T-helper 22 cell (primary cell): ENCODE measurements around the gene GIPR.
A peak's percentile ranks its signal among the peaks of the same experiment; 100 is the strongest.
"Not testable (repeated sequence)": the region's sequence is repeated elsewhere in the genome, so short reads cannot be mapped to it uniquely, and the experiment has no call there.

ENCODE experiments used
- DNase-seq: peaks from one replicate; pipeline ENCODE4 v3.0.0-alpha.2; 2020; ENCODE audit warnings: low read depth

The GIPR gene

DNA sequence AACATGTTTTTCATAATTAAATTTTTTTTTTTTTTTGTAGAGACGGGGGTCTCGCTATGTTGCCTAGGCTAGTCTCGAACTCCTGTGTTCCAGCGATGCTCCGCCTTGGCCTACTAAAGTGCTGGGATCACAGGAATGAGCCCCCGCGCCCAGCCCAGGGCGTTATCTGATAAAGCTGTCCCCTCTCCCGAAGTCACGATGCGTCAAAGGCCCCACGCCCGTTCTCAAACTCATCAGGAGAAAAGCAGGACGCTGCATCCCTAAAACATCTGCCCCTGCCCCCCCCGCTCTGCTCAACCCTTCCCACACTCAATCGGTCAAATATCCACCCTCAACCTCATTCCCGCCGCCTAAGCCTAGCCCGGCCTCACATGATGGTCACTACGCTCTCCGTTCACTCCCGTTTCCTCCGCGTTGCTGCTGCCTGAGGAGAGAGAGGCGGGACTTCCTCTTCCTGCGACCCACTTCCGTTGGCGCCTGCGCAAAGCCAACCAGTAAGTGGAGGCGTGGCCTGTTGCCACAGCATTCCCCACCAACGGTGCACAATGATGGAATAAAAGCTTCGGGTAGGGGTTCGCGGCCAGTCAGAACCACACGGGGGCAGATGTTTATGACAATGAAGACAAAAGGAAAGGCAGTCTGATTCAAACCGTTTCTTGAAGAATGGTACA lies 23.6 kb downstream of the GIPR start, which contains the start of gene SNRPD2:
TSS of gene SNRPD2 (minus strand) at position 438 of the 671 bp plus-strand sequence. CDS start at position 373, 65 bp downstream.
- peak; percentile 81 for DNase-seq

DNA sequence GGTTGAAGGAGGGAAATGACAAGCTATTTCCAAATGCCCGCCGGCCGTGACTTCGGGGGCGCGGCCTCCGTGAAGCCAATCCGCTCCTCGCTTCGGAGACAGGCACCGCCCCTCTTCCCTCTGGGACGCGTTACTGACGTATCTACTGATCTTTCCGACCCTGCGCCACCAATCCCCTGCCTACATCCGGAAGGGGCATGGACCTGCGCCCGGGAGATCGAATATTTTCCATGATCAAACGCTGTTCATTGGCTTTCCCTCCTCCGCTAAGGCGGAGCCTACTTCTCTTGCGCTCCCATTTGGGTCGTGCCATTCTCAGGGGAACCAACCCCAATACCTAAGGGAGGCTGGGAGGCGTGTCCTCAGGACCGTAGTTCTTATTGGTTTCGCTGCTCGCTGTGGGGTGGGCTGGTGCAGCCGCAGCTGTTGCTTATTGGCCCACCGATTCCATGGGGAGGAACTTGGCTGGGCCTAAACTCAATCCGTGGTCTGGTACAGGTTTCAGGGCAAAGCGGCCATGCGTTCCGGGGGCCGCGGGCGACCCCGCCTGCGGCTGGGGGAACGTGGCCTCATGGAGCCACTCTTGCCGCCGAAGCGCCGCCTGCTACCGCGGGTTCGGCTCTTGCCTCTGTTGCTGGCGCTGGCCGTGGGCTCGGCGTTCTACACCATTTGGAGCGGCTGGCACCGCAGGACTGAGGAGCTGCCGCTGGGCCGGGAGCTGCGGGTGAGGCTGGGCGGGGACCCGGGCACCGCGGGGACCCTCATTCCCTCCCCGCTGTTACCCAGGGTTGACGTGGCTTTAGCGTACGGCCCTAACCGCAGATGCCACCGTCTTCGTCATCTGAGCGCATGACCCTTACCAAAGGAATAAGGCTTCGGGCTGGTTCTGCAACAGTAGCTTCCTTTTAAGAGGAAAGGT lies 24.4 kb downstream of the GIPR start, which contains the start of gene QPCTL:
TSS of gene QPCTL (plus strand) at position 480 of the 919 bp plus-strand sequence. CDS start at position 518, 38 bp downstream.
- peak; percentile 97 for DNase-seq

DNA sequence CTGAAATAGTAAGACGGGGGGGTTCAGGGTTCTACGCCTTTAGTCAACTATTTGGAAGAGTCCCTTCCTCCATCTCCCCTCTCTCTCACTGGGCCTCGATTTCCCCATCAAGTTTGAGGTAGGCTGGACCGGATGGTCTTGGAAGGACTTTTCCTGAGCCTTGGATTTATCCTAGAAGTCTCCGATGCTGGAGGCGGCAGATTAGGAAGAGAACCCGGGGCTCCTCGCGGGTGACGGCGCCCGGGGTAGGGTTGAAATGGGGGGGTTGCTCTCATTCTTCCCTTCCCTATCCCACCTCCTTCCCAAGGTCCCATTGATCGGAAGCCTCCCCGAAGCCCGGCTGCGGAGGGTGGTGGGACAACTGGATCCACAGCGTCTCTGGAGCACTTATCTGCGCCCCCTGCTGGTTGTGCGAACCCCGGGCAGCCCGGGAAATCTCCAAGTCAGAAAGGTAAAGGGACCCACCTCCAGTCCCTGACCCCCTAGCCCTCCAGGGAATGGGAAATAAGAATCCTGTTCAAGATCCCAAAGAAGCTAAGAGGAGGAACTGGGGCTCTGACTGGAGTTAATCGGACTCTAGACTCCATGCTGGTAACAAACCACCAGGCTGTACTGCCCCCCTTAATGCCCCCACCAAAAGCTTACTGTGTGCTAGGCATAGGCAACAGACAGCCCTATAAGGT lies 25.2 kb downstream of the GIPR start:
- peak; percentile 39 for DNase-seq

DNA sequence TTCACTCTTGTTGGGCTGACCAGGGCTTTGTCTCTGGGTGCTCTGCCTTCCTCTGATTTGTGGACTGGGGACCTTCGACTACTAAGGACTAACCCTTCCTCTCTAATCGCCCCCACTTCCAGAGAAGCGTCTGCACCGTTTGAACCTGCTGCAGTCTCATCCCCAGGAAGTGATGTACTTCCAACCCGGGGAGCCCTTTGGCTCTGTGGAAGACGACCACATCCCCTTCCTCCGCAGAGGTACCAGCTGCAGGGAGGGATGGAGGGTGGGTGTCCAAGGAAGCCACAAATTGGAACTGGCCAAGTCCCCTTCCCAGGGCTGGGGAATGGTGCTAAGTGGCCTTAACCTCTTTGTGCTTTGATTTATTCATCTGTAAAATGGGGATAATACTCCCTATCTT lies 33.7 kb downstream of the GIPR start:
- no peak for DNase-seq

DNA sequence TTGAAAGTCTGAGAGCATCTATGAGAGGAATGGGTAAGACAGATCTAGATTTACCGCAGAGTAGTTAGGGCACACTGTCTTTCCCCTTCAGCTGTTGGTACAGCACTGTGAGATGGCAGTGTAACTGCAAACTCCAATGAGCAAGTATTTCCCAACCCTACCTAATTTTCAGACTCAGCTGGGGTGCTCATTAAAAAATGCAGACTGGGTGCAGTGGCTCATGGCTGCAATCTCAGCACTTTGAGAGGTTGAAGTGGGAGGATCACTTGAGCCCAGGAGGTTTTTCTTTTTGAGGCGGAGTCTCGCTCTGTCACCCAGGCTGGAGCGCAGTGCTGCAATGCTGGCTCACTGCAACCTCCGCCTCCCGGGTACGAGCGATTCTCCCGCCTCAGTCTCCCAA lies 37.1 kb downstream of the GIPR start:
- no peak for DNase-seq

DNA sequence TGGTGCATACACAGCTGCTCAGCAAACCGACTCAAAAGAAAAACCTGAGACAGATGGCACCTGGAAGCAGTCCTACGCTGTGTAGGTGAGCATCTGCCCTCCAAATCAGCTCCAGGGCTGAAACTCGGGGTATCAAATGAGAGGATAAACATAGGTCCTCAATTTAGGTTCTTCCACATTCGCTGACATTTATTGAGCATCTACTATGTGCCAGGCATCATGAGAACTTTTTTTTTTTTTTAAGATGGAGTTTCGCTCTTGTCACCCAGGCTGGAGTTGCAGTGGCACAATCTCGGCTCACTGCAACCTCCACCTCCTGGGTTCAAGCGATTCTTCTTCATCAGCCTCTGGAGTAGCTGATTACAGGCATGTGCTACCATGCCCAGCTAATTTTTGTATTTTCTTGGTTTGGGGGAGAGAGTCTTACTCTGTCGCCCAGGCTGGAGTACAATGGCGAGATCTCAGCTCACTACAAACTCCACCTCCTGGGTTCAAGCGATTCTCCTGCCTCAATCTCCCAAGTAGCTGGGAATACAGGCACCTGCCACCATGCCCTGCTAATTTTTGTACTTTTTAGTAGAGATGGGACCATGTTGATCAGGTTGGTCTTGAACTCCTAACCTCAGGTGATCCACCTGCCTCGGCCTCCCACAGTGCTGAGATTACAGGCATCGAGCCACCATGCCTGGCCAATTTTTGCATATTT lies 37.8 kb downstream of the GIPR start:
- DNase-seq, result no peak

DNA sequence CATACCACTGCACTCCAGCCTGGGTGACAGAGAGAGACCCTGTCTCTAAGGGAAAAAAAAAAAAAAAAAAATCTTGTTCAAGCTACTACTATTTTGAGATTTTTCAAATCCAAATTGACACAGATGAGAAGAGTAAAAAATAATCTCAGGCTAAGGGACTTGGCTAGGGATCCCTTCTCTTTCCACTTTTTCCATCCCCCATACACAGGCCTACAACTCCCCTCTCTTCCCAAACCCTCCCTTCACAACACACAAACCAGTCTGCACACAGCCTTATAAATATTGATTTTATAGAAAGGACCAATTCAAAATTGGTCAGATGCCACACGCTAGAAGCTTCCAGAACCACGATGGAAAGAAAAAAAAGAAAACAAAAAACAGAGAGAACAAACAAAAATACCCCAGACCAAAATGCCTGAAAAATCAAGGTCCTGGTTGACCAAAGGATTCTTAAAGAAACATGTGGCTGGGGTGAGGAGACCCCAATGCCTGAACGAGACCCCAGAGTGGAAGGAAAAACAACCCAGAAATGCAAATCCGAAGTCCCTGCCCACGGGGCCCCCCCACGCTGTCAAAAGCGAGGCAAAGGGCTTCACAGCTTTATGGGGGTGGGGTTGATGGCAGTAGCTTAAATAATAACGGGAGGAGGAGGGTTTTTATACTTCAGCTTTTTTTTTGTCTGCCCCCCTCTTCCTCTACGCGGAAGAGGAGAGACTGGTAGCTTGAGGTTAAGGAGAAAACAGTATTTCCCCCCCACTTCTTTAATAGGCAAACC lies 42.5 kb downstream of the GIPR start:
- DNase-seq, result no peak

DNA sequence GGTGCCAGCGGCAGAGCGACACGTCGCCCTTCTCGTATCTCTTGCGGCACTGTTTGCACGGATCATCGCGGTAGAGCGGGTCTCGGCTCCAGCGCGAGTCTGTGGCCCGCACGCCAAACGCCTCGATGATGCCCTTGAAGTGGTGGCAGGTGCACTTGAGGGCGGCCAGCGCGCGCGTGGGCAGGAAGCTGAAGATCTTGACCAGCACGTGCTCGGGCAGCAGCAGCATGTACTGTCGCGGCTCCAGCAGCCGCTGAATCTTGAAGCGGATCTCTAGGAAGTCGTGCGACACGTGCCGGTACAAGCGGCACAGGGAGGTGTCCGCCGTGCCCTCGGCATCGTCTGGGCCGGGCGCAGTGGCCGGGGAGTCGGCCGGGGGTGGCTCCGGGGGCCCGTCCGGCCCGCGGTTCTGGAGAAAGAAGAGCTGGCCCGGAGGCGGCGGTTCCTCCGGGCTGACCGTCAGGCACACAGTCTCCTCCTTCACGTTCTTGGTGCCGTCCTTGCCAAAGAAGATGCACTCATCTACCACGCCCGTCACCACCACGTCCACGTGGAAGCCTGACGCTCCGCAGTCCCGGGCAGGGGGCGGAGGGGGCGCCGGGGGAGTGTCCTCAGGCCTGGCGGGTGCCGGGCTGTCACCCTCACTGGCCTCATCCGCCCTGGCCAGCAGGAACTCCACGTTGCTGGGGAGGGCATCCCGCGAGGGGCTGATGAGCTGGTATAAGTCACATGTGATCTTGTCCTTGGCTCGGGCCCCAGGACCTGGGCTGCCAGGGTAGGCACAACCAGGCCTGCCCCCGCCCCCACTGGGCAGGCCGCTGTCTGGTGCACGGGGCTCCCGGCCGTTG lies 44.1 kb downstream of the GIPR start:
- DNase-seq, result no peak

DNA sequence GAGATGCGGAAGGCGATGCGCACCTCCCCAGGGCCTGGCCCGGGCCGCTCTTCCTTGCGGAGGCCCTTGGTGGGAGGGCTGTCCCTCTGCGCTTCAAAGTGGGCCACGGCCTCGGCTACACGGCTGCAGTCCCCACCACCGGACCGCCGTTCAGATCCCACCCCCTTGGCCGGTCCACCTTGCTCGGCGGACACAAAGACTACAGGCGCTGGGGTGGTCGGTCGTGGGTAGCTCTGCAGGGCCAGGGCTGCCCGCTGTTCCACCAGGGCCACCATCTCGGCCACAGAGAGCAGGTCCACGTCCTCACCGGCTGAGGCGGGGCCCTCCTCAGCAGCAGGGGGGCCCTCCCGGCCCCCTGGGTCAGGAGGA lies 44.7 kb downstream of the GIPR start:
- DNase-seq, result no peak

DNA sequence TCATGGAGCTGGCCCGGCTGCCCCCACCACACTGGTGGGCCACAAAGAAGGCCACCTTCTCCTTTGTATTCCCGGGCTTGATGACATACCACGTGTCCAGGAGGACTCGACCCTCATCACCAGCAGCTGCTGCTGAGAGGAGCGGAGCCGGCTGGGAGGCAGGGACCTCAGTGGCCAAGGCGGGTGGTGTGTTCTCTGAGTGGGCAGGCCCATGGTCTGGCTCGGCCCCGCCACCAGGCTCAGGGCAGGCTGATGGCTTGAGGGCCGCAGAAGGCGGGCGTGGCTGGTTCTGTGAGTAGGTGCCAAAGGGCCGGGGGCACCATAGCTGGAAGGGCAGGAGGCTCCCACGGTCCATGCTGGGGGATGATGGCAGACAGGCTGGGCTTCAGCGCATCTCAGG lies 45.1 kb downstream of the GIPR start:
- no peak for DNase-seq

DNA sequence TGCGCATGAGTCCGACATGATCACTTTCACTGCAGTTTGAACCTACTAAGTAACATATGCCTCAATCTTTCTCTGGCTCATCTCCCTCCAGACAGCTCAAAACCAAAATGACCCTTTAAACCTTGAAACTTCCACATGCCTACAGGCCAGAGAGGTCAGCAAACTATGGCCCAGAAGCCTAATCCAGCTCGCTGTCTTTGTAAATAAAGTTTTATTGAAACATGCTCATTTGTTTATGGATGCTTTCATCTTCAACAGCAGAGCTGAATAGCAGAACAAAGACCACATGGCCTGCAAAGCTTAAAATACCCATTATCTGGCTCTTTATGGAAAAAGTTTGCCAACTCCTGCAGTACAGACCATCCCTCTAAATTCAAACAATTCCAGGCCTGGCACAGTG lies 47.1 kb downstream of the GIPR start:
- no peak for DNase-seq

DNA sequence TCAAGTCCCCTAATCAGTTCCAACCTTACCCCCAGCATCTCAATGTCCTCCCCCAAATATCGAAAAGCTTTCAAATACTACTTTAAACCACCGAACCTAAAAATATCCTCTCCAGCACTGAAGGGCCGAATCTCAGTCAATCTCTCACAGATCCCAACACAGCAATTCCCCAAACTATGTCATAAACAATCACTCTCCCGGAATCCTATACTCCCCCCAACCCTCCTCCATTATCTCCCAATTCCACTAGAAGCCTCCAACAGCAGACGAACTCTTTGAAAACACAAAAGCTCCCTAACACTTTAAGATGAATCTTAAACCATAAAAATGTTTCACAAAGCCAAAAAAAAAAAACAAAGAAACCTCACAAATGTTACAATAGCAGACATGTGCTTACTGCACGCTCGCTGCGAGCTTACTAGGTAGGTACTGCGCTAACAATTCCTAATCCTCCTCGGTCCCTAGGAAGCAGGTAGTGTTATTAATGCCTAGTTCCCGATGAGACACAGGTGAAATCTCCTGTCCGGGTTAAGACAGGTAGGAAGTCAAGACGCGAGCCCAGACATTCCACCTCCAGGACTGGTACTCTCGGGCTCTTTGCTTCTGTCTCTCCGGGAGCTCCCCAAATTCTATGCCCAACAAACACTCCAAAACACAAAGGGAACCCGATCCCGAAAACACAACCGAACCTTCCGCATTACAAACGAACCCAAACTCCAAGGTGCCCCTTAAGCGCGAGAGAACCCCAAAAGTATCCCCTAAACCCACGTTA lies 48.5 kb downstream of the GIPR start:
- DNase-seq, result no peak

DNA sequence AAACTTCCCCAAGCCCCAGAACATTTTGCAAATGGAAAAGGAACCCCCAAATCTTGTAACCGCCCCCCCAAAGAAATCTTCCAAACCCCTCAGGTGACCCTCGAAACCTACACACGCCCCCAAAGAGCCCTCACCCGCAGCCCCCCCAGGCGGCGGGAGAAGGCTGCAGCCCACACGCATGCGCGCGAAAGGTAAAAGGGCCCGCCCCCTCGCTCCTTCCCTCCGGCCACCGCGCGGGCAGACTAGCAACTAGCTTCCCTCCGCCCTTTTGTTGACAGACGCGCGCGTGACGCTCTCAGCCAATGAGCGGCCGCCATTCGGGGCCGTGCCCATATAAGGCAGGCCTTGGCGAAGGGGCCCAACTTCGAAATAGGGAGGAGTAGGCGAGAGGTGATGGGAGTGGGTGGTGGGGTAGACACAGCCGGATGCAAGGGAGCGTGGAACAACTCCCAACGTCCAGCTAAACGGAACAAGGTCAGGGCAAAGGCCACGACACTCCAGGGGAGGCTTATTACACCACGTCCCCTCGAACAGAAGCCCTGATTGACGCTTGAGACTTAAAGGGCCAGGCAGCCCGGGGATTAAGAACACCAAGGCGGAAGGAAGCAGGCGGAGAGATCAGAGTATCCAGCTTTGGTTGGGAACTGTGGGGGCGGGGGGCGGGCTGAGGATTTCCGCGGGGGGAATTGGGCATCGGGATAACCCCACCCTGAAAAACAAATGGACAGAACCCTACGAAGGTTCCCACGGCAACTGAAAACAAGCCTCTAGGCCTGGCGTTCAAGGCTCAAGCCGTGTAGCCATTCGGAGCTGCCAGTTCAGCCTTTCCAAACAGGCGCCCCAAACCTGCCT lies 49.3 kb downstream of the GIPR start:
- DNase-seq, result peak; percentile 98

DNA sequence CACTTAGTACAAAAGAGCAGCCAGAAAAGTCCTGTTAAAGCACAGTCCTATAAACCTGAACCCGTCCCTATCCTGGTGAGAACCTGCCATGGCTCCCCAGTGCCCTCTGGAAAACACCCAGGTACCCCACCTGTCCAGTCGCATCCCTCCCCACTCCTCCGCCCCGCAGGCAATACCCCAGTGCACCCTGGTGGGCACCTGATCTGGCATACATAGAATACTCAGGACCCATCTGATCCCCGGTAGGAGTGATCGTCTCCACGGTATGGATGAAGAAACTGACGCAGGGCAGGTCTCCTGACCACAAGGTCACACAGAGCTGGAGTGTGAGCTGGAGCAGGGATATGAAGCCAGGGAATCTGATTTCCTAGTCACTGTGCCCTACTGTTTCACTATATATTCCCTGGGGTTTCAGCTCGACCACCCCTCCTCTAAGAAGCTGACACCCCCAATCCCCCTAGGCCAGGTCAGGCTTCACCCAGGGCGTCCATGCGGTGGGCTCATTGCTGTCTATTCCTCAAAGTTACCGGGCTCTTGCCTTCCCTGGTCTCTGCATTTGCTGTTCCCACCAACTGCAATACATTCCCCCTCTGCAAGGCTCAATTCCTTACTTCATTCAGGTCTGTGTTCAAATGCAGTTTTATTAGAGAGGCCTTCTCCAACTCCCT lies 50.1 kb downstream of the GIPR start:
- no peak for DNase-seq

DNA sequence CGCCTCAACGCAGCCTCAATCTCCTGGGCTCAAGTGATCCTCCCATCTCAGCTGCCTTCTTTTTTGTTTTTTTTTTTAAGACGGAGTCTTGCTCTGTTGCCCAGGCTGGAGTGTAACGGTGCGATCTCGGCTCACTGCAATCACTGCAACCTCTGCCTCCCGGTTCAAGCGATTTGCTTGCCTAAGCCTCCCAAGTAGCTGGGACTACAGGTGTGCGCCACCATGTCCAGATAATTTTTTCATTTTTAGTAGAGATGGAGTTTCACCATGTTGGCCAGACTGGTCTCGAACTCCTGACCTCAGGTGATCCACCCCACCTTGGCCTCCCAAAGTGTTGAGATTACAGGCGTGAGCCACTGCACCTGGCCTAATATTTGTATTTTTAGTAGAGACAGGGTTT lies 52.0 kb downstream of the GIPR start:
- not testable (repeated sequence) for DNase-seq

DNA sequence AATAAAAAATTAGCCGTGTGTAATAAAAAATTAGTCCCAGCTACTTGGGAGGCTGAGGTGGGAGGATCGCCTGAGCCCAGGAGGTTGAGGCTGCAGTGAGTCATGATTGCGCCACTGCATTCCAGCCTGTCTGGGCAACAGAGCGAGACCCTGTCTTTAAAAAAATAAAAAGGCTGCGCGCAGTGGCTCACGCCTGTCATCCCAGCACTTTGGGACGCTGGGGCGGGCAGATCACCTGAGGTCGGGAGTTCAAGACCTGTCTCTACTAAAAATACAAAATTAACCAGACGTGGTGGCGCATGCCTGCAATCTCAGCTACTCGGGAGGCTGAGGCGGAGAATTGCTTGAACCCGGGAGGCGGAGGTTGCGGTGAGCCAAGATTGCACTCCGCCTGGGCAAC lies 60.7 kb downstream of the GIPR start:
- not testable (repeated sequence) for DNase-seq

DNA sequence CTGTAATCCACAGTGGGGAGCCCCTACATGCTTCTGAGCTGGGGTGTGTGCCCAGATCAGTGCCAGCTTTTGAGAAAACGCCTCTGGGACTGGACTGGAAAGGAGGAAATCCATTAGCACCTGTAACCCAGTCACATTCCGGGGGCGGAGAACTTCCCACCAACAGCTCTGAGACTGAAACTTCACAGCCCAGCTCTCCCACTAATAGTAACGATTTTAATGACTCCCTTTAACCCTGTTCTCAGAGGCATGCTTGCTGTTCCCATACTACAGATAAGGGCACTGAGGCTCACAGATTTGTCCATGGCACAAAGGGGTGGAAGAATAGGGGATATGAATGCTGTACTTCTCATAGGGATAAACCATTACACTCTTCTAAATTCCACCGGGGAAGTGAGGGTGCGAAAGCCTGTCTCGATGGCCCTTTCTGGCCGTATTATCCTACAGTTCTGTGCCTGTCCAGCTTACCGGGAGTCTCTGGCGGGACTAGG lies 61.8 kb downstream of the GIPR start:
- DNase-seq, result no peak
